Right lobe of liver (tissue), 4 donors: ENCODE measurements around the gene PCMTD2.
"Not testable (repeated sequence)": the region's sequence is repeated elsewhere in the genome, so short reads cannot be mapped to it uniquely, and the experiment has no call there.

Experiments used
- POLR2A ChIP-seq: fragments of 450-650 bp; IDR thresholded peaks from one replicate; pipeline ENCODE4 v1.6.1; 2017; ENCODE audit warnings: antibody characterized with exemption, mild to moderate bottlenecking
- TF ChIP-seq, protein P1 (sequence below), 4 donors: fragments of 200-600 bp in 3 of 4; fragments of 450-650 bp in 1 of 4; IDR thresholded peaks; one replicate each; pipeline versions ENCODE4 v1.5.1 to v1.8.0; 2016 to 2022; ENCODE audit warnings: antibody characterized with exemption in 4 of 4, mild to moderate bottlenecking in 2 of 4
- donor health status: DM: no; HTN: no; CAD: no.
- donor health status: DM: no; HTN: no; CAD: no.
- donor health status: DM: no; HTN: yes; CAD: no.

DNA sequence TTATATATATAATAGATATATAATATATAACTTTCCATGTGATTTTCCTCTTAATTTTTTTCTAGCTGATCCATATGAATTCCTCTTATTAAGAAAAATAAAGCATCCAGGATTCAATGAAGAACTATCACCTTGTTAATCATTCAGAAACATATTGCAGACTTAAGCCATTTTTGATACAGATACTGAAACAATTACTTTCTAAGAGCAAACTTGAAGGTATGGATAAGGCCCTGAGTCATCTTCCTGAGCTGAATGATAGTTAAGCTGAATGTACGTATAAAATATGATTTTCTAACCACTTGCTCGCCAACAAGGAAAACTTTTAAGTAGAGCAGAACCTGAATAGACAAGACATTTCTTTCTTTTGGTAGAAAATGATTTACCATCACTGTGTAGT lies 47.5 kb downstream of the PCMTD2 start:
- TF ChIP-seq, protein P1, sequence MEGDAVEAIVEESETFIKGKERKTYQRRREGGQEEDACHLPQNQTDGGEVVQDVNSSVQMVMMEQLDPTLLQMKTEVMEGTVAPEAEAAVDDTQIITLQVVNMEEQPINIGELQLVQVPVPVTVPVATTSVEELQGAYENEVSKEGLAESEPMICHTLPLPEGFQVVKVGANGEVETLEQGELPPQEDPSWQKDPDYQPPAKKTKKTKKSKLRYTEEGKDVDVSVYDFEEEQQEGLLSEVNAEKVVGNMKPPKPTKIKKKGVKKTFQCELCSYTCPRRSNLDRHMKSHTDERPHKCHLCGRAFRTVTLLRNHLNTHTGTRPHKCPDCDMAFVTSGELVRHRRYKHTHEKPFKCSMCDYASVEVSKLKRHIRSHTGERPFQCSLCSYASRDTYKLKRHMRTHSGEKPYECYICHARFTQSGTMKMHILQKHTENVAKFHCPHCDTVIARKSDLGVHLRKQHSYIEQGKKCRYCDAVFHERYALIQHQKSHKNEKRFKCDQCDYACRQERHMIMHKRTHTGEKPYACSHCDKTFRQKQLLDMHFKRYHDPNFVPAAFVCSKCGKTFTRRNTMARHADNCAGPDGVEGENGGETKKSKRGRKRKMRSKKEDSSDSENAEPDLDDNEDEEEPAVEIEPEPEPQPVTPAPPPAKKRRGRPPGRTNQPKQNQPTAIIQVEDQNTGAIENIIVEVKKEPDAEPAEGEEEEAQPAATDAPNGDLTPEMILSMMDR (IDR thresholded peaks at IDR 0.05), result not testable (repeated sequence)
- not testable (repeated sequence) for TF ChIP-seq POLR2A
